ENCODE results near the gene PGM1.

DNA sequence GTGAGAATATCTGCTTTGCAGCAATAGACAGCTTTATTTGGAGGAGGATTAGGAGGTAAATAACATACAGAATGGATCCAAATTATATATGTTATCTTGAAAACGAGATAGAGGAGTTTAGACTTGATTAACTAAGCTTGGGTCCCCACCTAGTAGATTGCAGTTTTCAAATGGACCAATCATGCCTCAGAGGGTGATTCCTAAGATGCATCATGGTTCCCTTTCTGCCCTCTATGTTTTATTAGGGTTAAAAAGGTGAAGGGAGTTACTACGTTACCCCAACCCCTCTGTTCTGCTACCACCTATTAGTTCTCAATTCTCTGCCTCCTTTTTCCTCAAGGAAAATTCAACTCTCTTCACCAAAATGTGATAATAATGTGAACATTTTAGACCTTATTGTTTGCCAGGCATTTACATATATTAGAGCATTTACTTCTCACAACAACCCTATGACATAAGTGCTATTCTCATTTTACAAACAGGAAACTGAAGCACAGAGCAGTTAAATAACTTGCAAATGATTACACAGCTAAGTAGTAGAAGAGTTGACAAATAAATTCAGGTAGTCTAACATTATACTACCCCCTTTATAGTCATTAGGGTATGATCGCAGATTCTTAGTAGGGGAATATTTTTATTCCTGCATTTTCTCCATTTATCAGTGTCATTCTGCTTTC is 23.4 kb upstream of the PGM1 start:
- TF ChIP-seq EZH2 (IDR thresholded peaks at IDR 0.05; ENCODE audit: low read depth): no peak
- TF ChIP-seq, protein P1, sequence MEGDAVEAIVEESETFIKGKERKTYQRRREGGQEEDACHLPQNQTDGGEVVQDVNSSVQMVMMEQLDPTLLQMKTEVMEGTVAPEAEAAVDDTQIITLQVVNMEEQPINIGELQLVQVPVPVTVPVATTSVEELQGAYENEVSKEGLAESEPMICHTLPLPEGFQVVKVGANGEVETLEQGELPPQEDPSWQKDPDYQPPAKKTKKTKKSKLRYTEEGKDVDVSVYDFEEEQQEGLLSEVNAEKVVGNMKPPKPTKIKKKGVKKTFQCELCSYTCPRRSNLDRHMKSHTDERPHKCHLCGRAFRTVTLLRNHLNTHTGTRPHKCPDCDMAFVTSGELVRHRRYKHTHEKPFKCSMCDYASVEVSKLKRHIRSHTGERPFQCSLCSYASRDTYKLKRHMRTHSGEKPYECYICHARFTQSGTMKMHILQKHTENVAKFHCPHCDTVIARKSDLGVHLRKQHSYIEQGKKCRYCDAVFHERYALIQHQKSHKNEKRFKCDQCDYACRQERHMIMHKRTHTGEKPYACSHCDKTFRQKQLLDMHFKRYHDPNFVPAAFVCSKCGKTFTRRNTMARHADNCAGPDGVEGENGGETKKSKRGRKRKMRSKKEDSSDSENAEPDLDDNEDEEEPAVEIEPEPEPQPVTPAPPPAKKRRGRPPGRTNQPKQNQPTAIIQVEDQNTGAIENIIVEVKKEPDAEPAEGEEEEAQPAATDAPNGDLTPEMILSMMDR (conservative IDR thresholded peaks at IDR 0.05): no peak
